ENCODE data around the gene AGPAT1. TPM values are rescaled to one million over a fixed set of nuclear protein-coding genes. Genes with fewer than 3 reads are reported as not detected.

AGPAT1 gene
- total and polyA plus RNA-seq, 8 donors, result 55.5 to 78.4 (median 69.8) TPM

- Histone ChIP-seq H3K27me3 (no peaks in the 10 kb centered on the region), H3K36me3 (peaks cover 0 to 18% of the 10 kb centered on the region in 2 donors), H3K9me3 (no peaks in the 10 kb centered on the region), H3K4me1 (peaks cover 27 to 69% of the 10 kb centered on the region in 2 donors), H3K4me3 (peak overlapping the region; percentile 74 to 79), H3K27ac (peak overlapping the region; percentile 97 to 98)
- no peak for TF ChIP-seq CTCF (IDR thresholded peaks at IDR 0.05)
- ATAC-seq (peak; percentile 1), DNase-seq (no peak)
- intact Hi-C loops (cut with DNase I), result no loop called here
These were observed 745 bp upstream of the AGPAT1 start for GRCh38 chr6:32176476-32177182.

- Histone ChIP-seq H3K4me1 (peaks cover 23 to 58% of the 10 kb centered on the region in 2 donors), H3K4me3 (peak overlapping the region; percentile 74 to 79), H3K27ac (peak overlapping the region; percentile 97 to 98), H3K36me3 (peaks cover 0 to 19% of the 10 kb centered on the region in 2 donors), H3K27me3 (no peaks in the 10 kb centered on the region), H3K9me3 (no peaks in the 10 kb centered on the region)
- no peak for TF ChIP-seq CTCF (IDR thresholded peaks at IDR 0.05)
- intact Hi-C loops (cut with DNase I), result no loop called here
- no peak for ATAC-seq
- DNase-seq, result no peak
These were observed 568 bp downstream of the AGPAT1 start for GRCh38 chr6:32175322-32175710.

GRCh38 chr6:32174416-32174815 lies 1.5 kb downstream of the AGPAT1 start:
- Histone ChIP-seq H3K27me3 (no peaks in the 10 kb centered on the region), H3K27ac (no peak overlapping the region), H3K9me3 (no peaks in the 10 kb centered on the region), H3K36me3 (peaks cover 0 to 21% of the 10 kb centered on the region in 2 donors), H3K4me1 (peaks cover 23 to 49% of the 10 kb centered on the region in 2 donors), H3K4me3 (peak overlapping the region in 1 of 2 donors; percentile 79)
- DNase-seq, result no peak
- no peak for ATAC-seq
- intact Hi-C loops (cut with DNase I), result no loop called here
- TF ChIP-seq CTCF (IDR thresholded peaks at IDR 0.05), result no peak

- Histone ChIP-seq H3K9me3 (no peaks in the 10 kb centered on the region), H3K27ac (no peak overlapping the region), H3K36me3 (peaks cover 0 to 33% of the 10 kb centered on the region in 2 donors), H3K4me3 (no peak overlapping the region), H3K27me3 (no peaks in the 10 kb centered on the region), H3K4me1 (peaks cover 20 to 40% of the 10 kb centered on the region in 2 donors)
- DNase-seq, result no peak
- intact Hi-C loops (cut with DNase I), result no loop called here
- no peak for TF ChIP-seq CTCF (IDR thresholded peaks at IDR 0.05)
- ATAC-seq, result no peak
These were observed 2.7 kb downstream of the AGPAT1 start for GRCh38 chr6:32173051-32173727.

GRCh38 chr6:32171234-32171633 lies 4.7 kb downstream of the AGPAT1 start:
- H3K4me1 ChIP-seq, result peaks cover 11 to 29% of the 10 kb centered on the region in 2 donors
- intact Hi-C loops (cut with DNase I), result no loop called here
- ATAC-seq, result no peak

More at GRCh38 chr6:32171234-32171633, 4.7 kb downstream of the AGPAT1 start:
- Histone ChIP-seq H3K27me3 (no peaks in the 10 kb centered on the region), H3K36me3 (peaks cover 0 to 53% of the 10 kb centered on the region in 2 donors), H3K27ac (no peak overlapping the region), H3K9me3 (no peaks in the 10 kb centered on the region), H3K4me3 (no peak overlapping the region)
- no peak for DNase-seq
- no peak for TF ChIP-seq CTCF (IDR thresholded peaks at IDR 0.05)
